MM.1S (cell line): Measurements from ENCODE around the gene HSD11B2.

Source experiments
- DNase-seq: peaks from one replicate; pipeline ENCODE4 v3.0.0-alpha.2; 2015
- H2AFZ ChIP-seq: fragments of 300-600 bp; sonication (generic); 2 replicates; pipeline ENCODE4 v1.6.0; 2016; ENCODE audit warnings: antibody characterized with exemption, low read length
- H3F3A ChIP-seq: fragments of 300-600 bp; sonication (generic); 2 replicates; pipeline ENCODE4 v1.6.1; 2016; ENCODE audit warnings: mild to moderate bottlenecking, antibody characterized with exemption, low read length, moderate library complexity, mixed read lengths; ENCODE audit not compliant: insufficient read depth
- H3K27ac ChIP-seq: fragments of 300-600 bp; sonication (generic); 2 replicates; pipeline ENCODE4 v1.5.1; 2016; ENCODE audit warnings: mild to moderate bottlenecking, low read length
- H3K27me3 ChIP-seq: fragments of 300-600 bp; sonication (generic); replicated peaks from 2 replicates; pipeline ENCODE4 v1.6.0; 2016; ENCODE audit warnings: low read length; ENCODE audit not compliant: insufficient read depth
- H3K36me3 ChIP-seq: fragments of 300-600 bp; sonication (generic); replicated peaks from 2 replicates; pipeline ENCODE4 v1.6.1; 2016; ENCODE audit warnings: mild to moderate bottlenecking, low read length, mixed read lengths; ENCODE audit not compliant: insufficient read depth
- H3K4me1 ChIP-seq: fragments of 300-600 bp; sonication (generic); 2 replicates; pipeline ENCODE4 v1.6.1; 2016; ENCODE audit warnings: low read length, mixed read lengths
- H3K4me2 ChIP-seq: fragments of 300-600 bp; sonication (generic); 2 replicates; pipeline ENCODE4 v1.6.0; 2016; ENCODE audit warnings: low read depth, low read length
- H3K4me3 ChIP-seq: fragments of 300-600 bp; sonication (generic); 2 replicates; pipeline ENCODE4 v1.5.1; 2016; ENCODE audit warnings: low read length, mixed read lengths
- H3K79me2 ChIP-seq: fragments of 300-600 bp; sonication (generic); 2 replicates; pipeline ENCODE4 v1.6.1; 2016; ENCODE audit warnings: mixed run types, low read length, mixed read lengths
- H3K9ac ChIP-seq: fragments of 300-600 bp; sonication (generic); 2 replicates; pipeline ENCODE4 v1.6.1; 2016; ENCODE audit warnings: low read length, mixed read lengths
- H3K9me2 ChIP-seq: fragments of 300-600 bp; sonication (generic); replicated peaks from 2 replicates; pipeline ENCODE4 v1.6.1; 2016; ENCODE audit warnings: mild to moderate bottlenecking, low read length, mixed read lengths; ENCODE audit not compliant: insufficient read depth
- H3K9me3 ChIP-seq: fragments of 300-600 bp; sonication (generic); replicated peaks from 2 replicates; pipeline ENCODE4 v1.6.1; 2016; ENCODE audit warnings: mild to moderate bottlenecking, low read length, mixed read lengths; ENCODE audit not compliant: insufficient read depth
- H4K20me1 ChIP-seq: fragments of 300-600 bp; sonication (generic); 2 replicates; pipeline ENCODE4 v1.6.1; 2016; ENCODE audit warnings: mild to moderate bottlenecking, low read length, moderate library complexity, mixed read lengths; ENCODE audit not compliant: insufficient read depth
- CTCF ChIP-seq: fragments of 300-600 bp; sonication (generic); IDR thresholded peaks from 2 replicates; pipeline ENCODE4 v1.5.1; 2016; ENCODE audit warnings: antibody characterized with exemption, low read length, mixed read lengths
- EZH2 ChIP-seq: fragments of 300-600 bp; sonication (generic); optimal IDR thresholded peaks from 2 replicates; pipeline ENCODE3; 2017; ENCODE audit warnings: low read depth, mild to moderate bottlenecking, antibody characterized with exemption, low read length, mixed read lengths
- EZH2phosphoT487 ChIP-seq: fragments of 300-600 bp; sonication (generic); IDR thresholded peaks from 2 replicates; pipeline ENCODE4 v1.6.1; 2018; ENCODE audit warnings: antibody characterized with exemption, low read length

Gene HSD11B2

GRCh38 chr16:67444259-67445125 lies 13.6 kb downstream of the HSD11B2 start:
- Histone ChIP-seq H3K27ac (no peak overlapping the region), H3K4me3 (no peak overlapping the region), H3K4me2 (no peak overlapping the region), H3K9me2 (no peaks in the 10 kb centered on the region), H4K20me1 (0 out of 2 replicates have a peak, but pooled peaks cover 2% of the 10 kb centered on the region), H3K9me3 (no peaks in the 10 kb centered on the region), H3K9ac (no peak overlapping the region), H3K4me1 (no peaks in the 10 kb centered on the region), H3K27me3 (no peaks in the 10 kb centered on the region), H3F3A (no peaks in the 10 kb centered on the region), H2AFZ (no peak overlapping the region), H3K79me2 (peaks cover 23% of the 10 kb centered on the region), H3K36me3 (no peaks in the 10 kb centered on the region)
- no peak for DNase-seq
- TF ChIP-seq EZH2phosphoT487 (no peak), EZH2 (no peak), CTCF (no peak)

GRCh38 chr16:67445126-67445426 lies 14.2 kb downstream of the HSD11B2 start:
- H3K4me2 ChIP-seq, result no peak overlapping the region
- H3K36me3 ChIP-seq, result no peaks in the 10 kb centered on the region
- H3K27ac ChIP-seq, result no peak overlapping the region

GRCh38 chr16:67445441-67445912 lies 14.6 kb downstream of the HSD11B2 start:
- Histone ChIP-seq H3K4me2 (no peak overlapping the region), H3K9me2 (no peaks in the 10 kb centered on the region), H3K9me3 (no peaks in the 10 kb centered on the region), H4K20me1 (0 out of 2 replicates have a peak, but pooled peaks cover 2% of the 10 kb centered on the region), H2AFZ (no peak overlapping the region), H3K4me3 (no peak overlapping the region), H3K4me1 (no peaks in the 10 kb centered on the region), H3K9ac (no peak overlapping the region), H3F3A (no peaks in the 10 kb centered on the region), H3K27ac (no peak overlapping the region), H3K36me3 (no peaks in the 10 kb centered on the region), H3K27me3 (no peaks in the 10 kb centered on the region), H3K79me2 (peaks cover 23% of the 10 kb centered on the region)
- no peak for TF ChIP-seq CTCF
- TF ChIP-seq EZH2, result no peak
- no peak for TF ChIP-seq EZH2phosphoT487
- DNase-seq, result no peak

More at GRCh38 chr16:67445126-67445426, 14.2 kb downstream of the HSD11B2 start:
- no peaks in the 10 kb centered on the region for H3F3A ChIP-seq
- H4K20me1 ChIP-seq, result 0 out of 2 replicates have a peak, but pooled peaks cover 2% of the 10 kb centered on the region
- no peaks in the 10 kb centered on the region for H3K27me3 ChIP-seq
- H3K4me1 ChIP-seq, result no peaks in the 10 kb centered on the region
- H3K4me3 ChIP-seq, result no peak overlapping the region
- DNase-seq, result no peak
- peaks cover 23% of the 10 kb centered on the region for H3K79me2 ChIP-seq
- TF ChIP-seq EZH2phosphoT487, result no peak
- no peak for TF ChIP-seq EZH2
- no peak for TF ChIP-seq CTCF
- no peak overlapping the region for H3K9ac ChIP-seq
- no peaks in the 10 kb centered on the region for H3K9me2 ChIP-seq
- no peak overlapping the region for H2AFZ ChIP-seq
- no peaks in the 10 kb centered on the region for H3K9me3 ChIP-seq
